Endothelial cell of umbilical vein (primary cell): ENCODE results near the gene VPS16. TPM values are rescaled to one million over a fixed set of nuclear protein-coding genes. Genes with fewer than 3 reads are reported as not detected.

Experiments
- BruUV-seq: library from RNA; stranded (reverse); fragments of 400-500 nt; replicated peaks from 2 replicates; lab custom pipeline; 2021; lab: Mats Ljungman, UMichigan
- CTCF ChIA-PET: fragments of 300-600, 350-600 bp; sonication (Branson Sonifier 250); formaldehyde crosslinking; loops from one replicate; lab custom pipeline; 2021; ENCODE audit warnings: antibody characterized with exemption, inconsistent platforms; lab: Charles Lee
- POLR2A ChIA-PET: fragments of 300-600, 350-600 bp; sonication (Branson Sonifier 250); formaldehyde crosslinking; loops from one replicate; lab custom pipeline; 2021; ENCODE audit warnings: antibody characterized with exemption, inconsistent platforms; lab: Charles Lee
- DNase-seq: peaks from one replicate; pipeline ENCODE4 v3.0.0-alpha.2; 2011; ENCODE audit warnings: low read depth, low spot score
- FAIRE-seq: peaks from 2 replicates; lab custom pipeline; 2011; peaks lifted over from hg19 to GRCh38; lab: Jason Lieb, UNC
- H2AFZ ChIP-seq: 2 replicates; pipeline ENCODE4 v1.6.0; 2012; ENCODE audit warnings: low read depth, low read length, control low read depth, inconsistent platforms
- H3K27ac ChIP-seq: 2 replicates; pipeline ENCODE4 v1.5.1; 2011; ENCODE audit warnings: low read depth, mild to moderate bottlenecking, control low read depth, low read length, moderate library complexity; ENCODE audit not compliant: insufficient read depth
- H3K27me3 ChIP-seq, 2 experiments: 2 replicates each; pipeline versions ENCODE4 v1.6.0 to v1.6.1; 2011; ENCODE audit warnings: low read length in 2 of 2, mixed read lengths in 1 of 2; ENCODE audit not compliant: control insufficient read depth in 2 of 2, insufficient read depth in 2 of 2
- H3K36me3 ChIP-seq, 2 experiments: 2 replicates in 1 of 2; 3 replicates in 1 of 2; pipeline ENCODE4 v1.5.1; 2011; ENCODE audit warnings: low read length in 2 of 2, mild to moderate bottlenecking in 1 of 2, moderate library complexity in 1 of 2; ENCODE audit not compliant: control insufficient read depth in 2 of 2, insufficient read depth in 2 of 2; ENCODE audit errors: extremely low read depth in 1 of 2
- H3K4me1 ChIP-seq: 3 replicates; pipeline ENCODE4 v1.5.1; 2011; ENCODE audit warnings: mild to moderate bottlenecking, low read length; ENCODE audit not compliant: control insufficient read depth, insufficient read depth; ENCODE audit errors: extremely low read depth
- H3K4me2 ChIP-seq: 2 replicates; pipeline ENCODE4 v1.6.1; 2011; ENCODE audit warnings: low read length, control low read depth, mixed read lengths; ENCODE audit not compliant: insufficient read depth
- H3K4me3 ChIP-seq, 3 experiments: fragments of 200-600 bp in 1 of 3; sonication (generic), shearing (Covaris generic) in 1 of 3; replicated peaks in 1 of 3; 2 replicates each; pipeline ENCODE4 v1.5.1; 2011 to 2016; ENCODE audit warnings: control low read depth in 3 of 3, low read length in 3 of 3, mild to moderate bottlenecking in 2 of 3, inconsistent platforms in 1 of 3, low read depth in 1 of 3, moderate library complexity in 1 of 3; ENCODE audit not compliant: insufficient read depth in 1 of 3
- H3K79me2 ChIP-seq: 2 replicates; pipeline ENCODE4 v1.6.0; 2012; ENCODE audit warnings: low read length, inconsistent platforms; ENCODE audit not compliant: control insufficient read depth, insufficient read depth
- H3K9ac ChIP-seq: replicated peaks from 2 replicates; pipeline ENCODE3; 2011; ENCODE audit warnings: low read length, control low read depth; ENCODE audit not compliant: insufficient read depth; ENCODE audit errors: extremely low read depth
- H3K9me1 ChIP-seq: replicated peaks from 3 replicates; pipeline ENCODE4 v1.6.0; 2011; ENCODE audit warnings: mild to moderate bottlenecking, low read length; ENCODE audit not compliant: control insufficient read depth, insufficient read depth; ENCODE audit errors: extremely low read depth
- H3K9me3 ChIP-seq: replicated peaks from 2 replicates; pipeline ENCODE4 v1.5.1; 2012; ENCODE audit warnings: low read length, inconsistent platforms; ENCODE audit not compliant: control insufficient read depth, insufficient read depth
- H4K20me1 ChIP-seq: replicated peaks from 2 replicates; pipeline ENCODE3; 2011; ENCODE audit warnings: mild to moderate bottlenecking, low read length; ENCODE audit not compliant: control insufficient read depth, insufficient read depth; ENCODE audit errors: extremely low read depth
- CTCF ChIP-seq, 2 donors: IDR thresholded peaks; 1 replicate in 1 of 2; 2 replicates in 1 of 2; pipeline ENCODE4 v1.5.1; 2011; ENCODE audit warnings: low read length in 2 of 2, mild to moderate bottlenecking in 2 of 2, moderate library complexity in 2 of 2, control low read depth in 1 of 2, inconsistent platforms in 1 of 2, low read depth in 1 of 2; ENCODE audit not compliant: insufficient read depth in 1 of 2; ENCODE audit errors: extremely low read depth in 1 of 2
- EZH2 ChIP-seq: IDR thresholded peaks from 2 replicates; pipeline ENCODE4 v1.6.1; 2012; ENCODE audit warnings: borderline replicate concordance, low read depth, mild to moderate bottlenecking, moderate library complexity, low read length, inconsistent platforms; ENCODE audit not compliant: severe bottlenecking
- FOS ChIP-seq: IDR thresholded peaks from 2 replicates; pipeline ENCODE4 v1.6.1; 2011; ENCODE audit warnings: mild to moderate bottlenecking, low read length, moderate library complexity, borderline replicate concordance; ENCODE audit not compliant: insufficient read depth
- GATA2 ChIP-seq: IDR thresholded peaks from 2 replicates; pipeline ENCODE4 v1.7.0; 2011; ENCODE audit warnings: low read depth, mild to moderate bottlenecking, moderate library complexity, mixed read lengths, low read length; ENCODE audit not compliant: insufficient read length, insufficient read depth
- JUN ChIP-seq: IDR thresholded peaks from 2 replicates; pipeline ENCODE4 v1.6.1; 2011; ENCODE audit warnings: borderline replicate concordance, low read depth; ENCODE audit not compliant: insufficient read length, insufficient read depth
- MAX ChIP-seq: IDR thresholded peaks from 2 replicates; pipeline ENCODE4 v1.6.1; 2011; ENCODE audit not compliant: insufficient read depth, insufficient read length
- MYC ChIP-seq: IDR thresholded peaks from one replicate; pipeline ENCODE4 v1.6.1; 2011; ENCODE audit warnings: mild to moderate bottlenecking, low read depth, low read length
- POLR2A ChIP-seq: IDR thresholded peaks from 2 replicates; pipeline ENCODE4 v1.6.1; 2012; ENCODE audit warnings: low read depth, mild to moderate bottlenecking, control low read depth, low read length
- POLR2AphosphoS5 ChIP-seq: IDR thresholded peaks from 2 replicates; pipeline ENCODE4 v1.6.1; 2012; ENCODE audit warnings: low read depth, mild to moderate bottlenecking, control low read depth, low read length, moderate library complexity; ENCODE audit not compliant: insufficient read depth
- dilution Hi-C: fragments of 300-500 bp; cut with MboI; formaldehyde crosslinking; loops from one replicate; pipeline ENCODE4 v1.15.0; 2019; ENCODE audit warnings: low sequenced_read_pairs; ENCODE audit not compliant: extremely low pct_ligation_motif_present
- intact Hi-C: fragments of 100-400 bp; cut with micrococcal nuclease; formaldehyde crosslinking; loops from one replicate; pipeline ENCODE4 v1.10.0; 2022
- polyA plus RNA-seq, 4 experiments: library from polyadenylated mRNA; depleted of rRNA in 3 of 4; stranded (reverse) in 3 of 4; unstranded in 1 of 4; fragments of >200 nt; gene quantifications; 2 replicates each; pipeline versions ENCODE4 v1.2.1 to v1.2.3, GENCODE V29; 2011 to 2012; ENCODE audit warnings: missing spikeins in 1 of 4
- total RNA-seq: library from RNA; stranded (reverse); gene quantifications from 2 replicates; pipeline ENCODE4 v1.2.3, GENCODE V29; 2021

The VPS16 gene
- total and polyA plus RNA-seq, 2 donors (not counting 3 experiments of a cell fraction or from before 2014, with no cell fraction given) = 37.6 to 42.3 TPM

GRCh38 chr20:2903686-2904085, 63.1 kb downstream of the VPS16 start:
- peaks cover 2% of the 10 kb centered on the region for H4K20me1 ChIP-seq
- H3K27me3 ChIP-seq = no peaks in the 10 kb centered on the region
- no peak for TF ChIP-seq JUN
- no peak for TF ChIP-seq GATA2
- TF ChIP-seq FOS = no peak
- TF ChIP-seq POLR2A = no peak
- TF ChIP-seq CTCF (IDR thresholded peaks at IDR 0.05; ENCODE audit: extremely low read depth in 1 of 2, insufficient read depth in 1 of 2, low read depth in 1 of 2, low read length in 2 of 2) = no peak
- no peak for TF ChIP-seq POLR2AphosphoS5
- no peak for TF ChIP-seq EZH2
- TF ChIP-seq MAX = no peak
- no peak for TF ChIP-seq MYC
- ChIA-PET CTCF (no interaction called here), POLR2A (no interaction called here)
- H3K36me3 ChIP-seq = no peaks in the 10 kb centered on the region
- H2AFZ ChIP-seq = no peak overlapping the region
- no peaks in the 10 kb centered on the region for H3K4me1 ChIP-seq
- BruUV-seq = no TSS peak
- FAIRE-seq (no peak), DNase-seq (no peak)
- dilution Hi-C loops (no loop called here), intact Hi-C loops (no loop called here)
- no peaks in the 10 kb centered on the region for H3K9me1 ChIP-seq
- H3K9me3 ChIP-seq = no peaks in the 10 kb centered on the region
- no peak overlapping the region for H3K4me3 ChIP-seq
- no peak overlapping the region for H3K9ac ChIP-seq
- H3K79me2 ChIP-seq = peaks cover 33% of the 10 kb centered on the region
- H3K27ac ChIP-seq = no peak overlapping the region
- H3K4me2 ChIP-seq = no peak overlapping the region
